AG04449 (cell line): ENCODE results near the gene RBPJL.
A peak's percentile ranks its signal among the peaks of the same experiment; 100 is the strongest.

Source experiments
- CTCF ChIA-PET: fragments of 350-600 bp; formaldehyde crosslinking; extraction: SDS; loops from one replicate; lab custom pipeline; 2021; ENCODE audit warnings: antibody characterized with exemption; lab: Yijun Ruan, JAX
- POLR2A ChIA-PET: fragments of 400-600, 350-600 bp; formaldehyde crosslinking; extraction: SDS; loops from one replicate; lab custom pipeline; 2020; ENCODE audit warnings: antibody characterized with exemption, inconsistent platforms; lab: Yijun Ruan, JAX
- DNase-seq: peaks from one replicate; pipeline ENCODE4 v3.0.0-alpha.2; 2010; ENCODE audit warnings: low read depth, low spot score
- H3K4me3 ChIP-seq: 2 replicates; pipeline ENCODE4 v1.5.1; 2011; ENCODE audit warnings: low read depth, mild to moderate bottlenecking, control low read depth, low read length
- CTCF ChIP-seq: IDR thresholded peaks from one replicate; pipeline ENCODE4 v1.5.1; 2011; ENCODE audit warnings: mild to moderate bottlenecking, moderate library complexity, low read length, control low read depth, inconsistent platforms; ENCODE audit not compliant: insufficient read depth; ENCODE audit errors: missing control alignments

RBPJL gene

GRCh38 chr20:45294003-45294368, 12.7 kb upstream of the RBPJL start:
- CTCF ChIA-PET: interaction anchor here (0.7 to 8.9 kb wide), 73 partner anchors 8 to 546 kb away, joined by 3 to 183 read pairs (median 4); partner anchors contain the start of genes RBPJL, STK4, TOMM34 and WFDC5
- POLR2A ChIA-PET: interaction anchor here (0.6 kb wide), 1 partner anchor 254 kb away, joined by 3 read pairs; no protein-coding TSS in a partner anchor
- no peak for DNase-seq
- H3K4me3 ChIP-seq: peak overlapping the region; percentile 61; the same call in 1 of the 2 replicates
- no peak for TF ChIP-seq CTCF

- no peak for DNase-seq
- no peak for TF ChIP-seq CTCF
- ChIA-PET POLR2A (no interaction called here), CTCF (interaction anchor here (0.8 to 8.9 kb wide), 46 partner anchors 8 to 486 kb away, joined by 3 to 183 read pairs (median 7); partner anchors contain the start of genes RBPJL, STK4, TOMM34 and WFDC5)
- no peak overlapping the region for H3K4me3 ChIP-seq
Observed at GRCh38 chr20:45294659-45295058, 12.0 kb upstream of the RBPJL start.

- ChIA-PET CTCF (interaction anchor here (1.1 to 8.9 kb wide), 6 partner anchors 7 to 258 kb away, joined by 3 to 183 read pairs (median 7); no protein-coding TSS in a partner anchor), POLR2A (no interaction called here)
- no peak for TF ChIP-seq CTCF
Observed at GRCh38 chr20:45297786-45298497, 8.7 kb upstream of the RBPJL start.

GRCh38 chr20:45299786-45300185, 6.9 kb upstream of the RBPJL start:
- no peak for DNase-seq
- no peak overlapping the region for H3K4me3 ChIP-seq
- CTCF ChIA-PET: interaction anchor here (1.7 to 5.9 kb wide), 3 partner anchors 7 to 13 kb away, joined by 9 to 112 read pairs (median 30); no protein-coding TSS in a partner anchor
- no peak for TF ChIP-seq CTCF
- POLR2A ChIA-PET: no interaction called here

More at GRCh38 chr20:45297786-45298497, 8.7 kb upstream of the RBPJL start:
- H3K4me3 ChIP-seq: no peak overlapping the region
- DNase-seq: no peak

- H3K4me3 ChIP-seq: no peak overlapping the region
- ChIA-PET CTCF (interaction anchor here (0.5 to 5.9 kb wide), 9 partner anchors 8 to 471 kb away, joined by 3 to 112 read pairs (median 4); no protein-coding TSS in a partner anchor), POLR2A (no interaction called here)
- DNase-seq: no peak
- TF ChIP-seq CTCF: peak; percentile 58
Observed at GRCh38 chr20:45300961-45301360, 5.7 kb upstream of the RBPJL start.

GRCh38 chr20:45301824-45302271, 4.8 kb upstream of the RBPJL start:
- POLR2A ChIA-PET: no interaction called here
- no peak overlapping the region for H3K4me3 ChIP-seq
- no peak for DNase-seq
- TF ChIP-seq CTCF: no peak
- CTCF ChIA-PET: interaction anchor here (0.6 to 5.9 kb wide), 7 partner anchors 9 to 554 kb away, joined by 3 to 112 read pairs (median 5); no protein-coding TSS in a partner anchor
